LNCaP clone FGC (cell line): ENCODE measurements around the gene ARHGEF40.

Source experiments
- DNase-seq: peaks from one replicate; pipeline ENCODE4 v3.0.0-alpha.2; 2011; ENCODE audit warnings: low read depth
- H3K4me3 ChIP-seq: 2 replicates; pipeline ENCODE4 v1.5.1; 2011; ENCODE audit warnings: mild to moderate bottlenecking, low read depth, low read length, control low read depth
- TF ChIP-seq, protein P1 (sequence below): IDR thresholded peaks from 2 replicates; pipeline ENCODE4 v1.5.1; 2012; ENCODE audit warnings: mild to moderate bottlenecking; ENCODE audit not compliant: control insufficient read depth, insufficient read depth; ENCODE audit errors: extremely low read depth

Gene ARHGEF40

GRCh38 chr14:21121122-21121521, 51.0 kb downstream of the ARHGEF40 start:
- no peak for DNase-seq
- TF ChIP-seq, protein P1, sequence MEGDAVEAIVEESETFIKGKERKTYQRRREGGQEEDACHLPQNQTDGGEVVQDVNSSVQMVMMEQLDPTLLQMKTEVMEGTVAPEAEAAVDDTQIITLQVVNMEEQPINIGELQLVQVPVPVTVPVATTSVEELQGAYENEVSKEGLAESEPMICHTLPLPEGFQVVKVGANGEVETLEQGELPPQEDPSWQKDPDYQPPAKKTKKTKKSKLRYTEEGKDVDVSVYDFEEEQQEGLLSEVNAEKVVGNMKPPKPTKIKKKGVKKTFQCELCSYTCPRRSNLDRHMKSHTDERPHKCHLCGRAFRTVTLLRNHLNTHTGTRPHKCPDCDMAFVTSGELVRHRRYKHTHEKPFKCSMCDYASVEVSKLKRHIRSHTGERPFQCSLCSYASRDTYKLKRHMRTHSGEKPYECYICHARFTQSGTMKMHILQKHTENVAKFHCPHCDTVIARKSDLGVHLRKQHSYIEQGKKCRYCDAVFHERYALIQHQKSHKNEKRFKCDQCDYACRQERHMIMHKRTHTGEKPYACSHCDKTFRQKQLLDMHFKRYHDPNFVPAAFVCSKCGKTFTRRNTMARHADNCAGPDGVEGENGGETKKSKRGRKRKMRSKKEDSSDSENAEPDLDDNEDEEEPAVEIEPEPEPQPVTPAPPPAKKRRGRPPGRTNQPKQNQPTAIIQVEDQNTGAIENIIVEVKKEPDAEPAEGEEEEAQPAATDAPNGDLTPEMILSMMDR = no peak
- H3K4me3 ChIP-seq = no peak overlapping the region

GRCh38 chr14:21123429-21123828, 53.3 kb downstream of the ARHGEF40 start:
- DNase-seq = no peak
- no peak overlapping the region for H3K4me3 ChIP-seq
- TF ChIP-seq, protein P1 = no peak

GRCh38 chr14:21133901-21134300, 63.8 kb downstream of the ARHGEF40 start:
- no peak overlapping the region for H3K4me3 ChIP-seq
- TF ChIP-seq, protein P1 = no peak
- no peak for DNase-seq

DNA sequence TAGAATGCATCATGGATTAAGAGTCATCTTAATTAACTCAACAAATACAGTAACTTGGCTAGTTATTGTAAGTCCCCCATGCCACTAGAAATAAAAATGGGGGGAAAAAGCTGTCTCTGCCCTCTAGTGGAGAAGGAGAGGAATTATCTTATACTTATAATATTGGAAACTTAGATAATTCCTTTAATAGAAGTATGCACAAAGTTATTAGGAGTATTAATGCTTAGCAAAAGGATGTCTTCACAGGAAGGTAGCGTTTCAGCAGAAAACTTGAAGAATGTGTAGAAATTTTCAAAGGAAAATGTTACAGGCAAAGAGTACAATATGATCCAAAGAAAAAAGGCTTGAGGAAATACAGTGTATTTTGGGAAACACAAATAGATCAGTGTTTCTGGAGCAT, 65.9 kb downstream of the ARHGEF40 start:
- TF ChIP-seq, protein P1 = peak; percentile 49
- no peak overlapping the region for H3K4me3 ChIP-seq
- DNase-seq = no peak
